Endothelial cell of umbilical vein (primary cell): ENCODE results near the gene DCLK1. TPM values are rescaled to one million over a fixed set of nuclear protein-coding genes. Genes with fewer than 3 reads are reported as not detected.

ENCODE experiments used
- BruUV-seq: library from RNA; stranded (reverse); fragments of 400-500 nt; replicated peaks from 2 replicates; lab custom pipeline; 2021; lab: Mats Ljungman, UMichigan
- CTCF ChIA-PET: fragments of 300-600, 350-600 bp; sonication (Branson Sonifier 250); formaldehyde crosslinking; loops from one replicate; lab custom pipeline; 2021; ENCODE audit warnings: antibody characterized with exemption, inconsistent platforms; lab: Charles Lee
- POLR2A ChIA-PET: fragments of 300-600, 350-600 bp; sonication (Branson Sonifier 250); formaldehyde crosslinking; loops from one replicate; lab custom pipeline; 2021; ENCODE audit warnings: antibody characterized with exemption, inconsistent platforms; lab: Charles Lee
- DNase-seq: peaks from one replicate; pipeline ENCODE4 v3.0.0-alpha.2; 2011; ENCODE audit warnings: low read depth, low spot score
- FAIRE-seq: peaks from 2 replicates; lab custom pipeline; 2011; peaks lifted over from hg19 to GRCh38; lab: Jason Lieb, UNC
- H2AFZ ChIP-seq: 2 replicates; pipeline ENCODE4 v1.6.0; 2012; ENCODE audit warnings: low read depth, low read length, control low read depth, inconsistent platforms
- H3K27ac ChIP-seq: 2 replicates; pipeline ENCODE4 v1.5.1; 2011; ENCODE audit warnings: low read depth, mild to moderate bottlenecking, control low read depth, low read length, moderate library complexity; ENCODE audit not compliant: insufficient read depth
- H3K27me3 ChIP-seq, 2 experiments: 2 replicates each; pipeline versions ENCODE4 v1.6.0 to v1.6.1; 2011; ENCODE audit warnings: low read length in 2 of 2, mixed read lengths in 1 of 2; ENCODE audit not compliant: control insufficient read depth in 2 of 2, insufficient read depth in 2 of 2
- H3K36me3 ChIP-seq, 2 experiments: 2 replicates in 1 of 2; 3 replicates in 1 of 2; pipeline ENCODE4 v1.5.1; 2011; ENCODE audit warnings: low read length in 2 of 2, mild to moderate bottlenecking in 1 of 2, moderate library complexity in 1 of 2; ENCODE audit not compliant: control insufficient read depth in 2 of 2, insufficient read depth in 2 of 2; ENCODE audit errors: extremely low read depth in 1 of 2
- H3K4me1 ChIP-seq: 3 replicates; pipeline ENCODE4 v1.5.1; 2011; ENCODE audit warnings: mild to moderate bottlenecking, low read length; ENCODE audit not compliant: control insufficient read depth, insufficient read depth; ENCODE audit errors: extremely low read depth
- H3K4me2 ChIP-seq: 2 replicates; pipeline ENCODE4 v1.6.1; 2011; ENCODE audit warnings: low read length, control low read depth, mixed read lengths; ENCODE audit not compliant: insufficient read depth
- H3K4me3 ChIP-seq, 3 experiments: fragments of 200-600 bp in 1 of 3; sonication (generic), shearing (Covaris generic) in 1 of 3; replicated peaks in 1 of 3; 2 replicates each; pipeline ENCODE4 v1.5.1; 2011 to 2016; ENCODE audit warnings: control low read depth in 3 of 3, low read length in 3 of 3, mild to moderate bottlenecking in 2 of 3, inconsistent platforms in 1 of 3, low read depth in 1 of 3, moderate library complexity in 1 of 3; ENCODE audit not compliant: insufficient read depth in 1 of 3
- H3K79me2 ChIP-seq: 2 replicates; pipeline ENCODE4 v1.6.0; 2012; ENCODE audit warnings: low read length, inconsistent platforms; ENCODE audit not compliant: control insufficient read depth, insufficient read depth
- H3K9ac ChIP-seq: replicated peaks from 2 replicates; pipeline ENCODE3; 2011; ENCODE audit warnings: low read length, control low read depth; ENCODE audit not compliant: insufficient read depth; ENCODE audit errors: extremely low read depth
- H3K9me1 ChIP-seq: replicated peaks from 3 replicates; pipeline ENCODE4 v1.6.0; 2011; ENCODE audit warnings: mild to moderate bottlenecking, low read length; ENCODE audit not compliant: control insufficient read depth, insufficient read depth; ENCODE audit errors: extremely low read depth
- H3K9me3 ChIP-seq: replicated peaks from 2 replicates; pipeline ENCODE4 v1.5.1; 2012; ENCODE audit warnings: low read length, inconsistent platforms; ENCODE audit not compliant: control insufficient read depth, insufficient read depth
- H4K20me1 ChIP-seq: replicated peaks from 2 replicates; pipeline ENCODE3; 2011; ENCODE audit warnings: mild to moderate bottlenecking, low read length; ENCODE audit not compliant: control insufficient read depth, insufficient read depth; ENCODE audit errors: extremely low read depth
- CTCF ChIP-seq, 2 donors: IDR thresholded peaks; 1 replicate in 1 of 2; 2 replicates in 1 of 2; pipeline ENCODE4 v1.5.1; 2011; ENCODE audit warnings: low read length in 2 of 2, mild to moderate bottlenecking in 2 of 2, moderate library complexity in 2 of 2, control low read depth in 1 of 2, inconsistent platforms in 1 of 2, low read depth in 1 of 2; ENCODE audit not compliant: insufficient read depth in 1 of 2; ENCODE audit errors: extremely low read depth in 1 of 2
- EZH2 ChIP-seq: IDR thresholded peaks from 2 replicates; pipeline ENCODE4 v1.6.1; 2012; ENCODE audit warnings: borderline replicate concordance, low read depth, mild to moderate bottlenecking, moderate library complexity, low read length, inconsistent platforms; ENCODE audit not compliant: severe bottlenecking
- FOS ChIP-seq: IDR thresholded peaks from 2 replicates; pipeline ENCODE4 v1.6.1; 2011; ENCODE audit warnings: mild to moderate bottlenecking, low read length, moderate library complexity, borderline replicate concordance; ENCODE audit not compliant: insufficient read depth
- GATA2 ChIP-seq: IDR thresholded peaks from 2 replicates; pipeline ENCODE4 v1.7.0; 2011; ENCODE audit warnings: low read depth, mild to moderate bottlenecking, moderate library complexity, mixed read lengths, low read length; ENCODE audit not compliant: insufficient read length, insufficient read depth
- JUN ChIP-seq: IDR thresholded peaks from 2 replicates; pipeline ENCODE4 v1.6.1; 2011; ENCODE audit warnings: borderline replicate concordance, low read depth; ENCODE audit not compliant: insufficient read length, insufficient read depth
- MAX ChIP-seq: IDR thresholded peaks from 2 replicates; pipeline ENCODE4 v1.6.1; 2011; ENCODE audit not compliant: insufficient read depth, insufficient read length
- MYC ChIP-seq: IDR thresholded peaks from one replicate; pipeline ENCODE4 v1.6.1; 2011; ENCODE audit warnings: mild to moderate bottlenecking, low read depth, low read length
- POLR2A ChIP-seq: IDR thresholded peaks from 2 replicates; pipeline ENCODE4 v1.6.1; 2012; ENCODE audit warnings: low read depth, mild to moderate bottlenecking, control low read depth, low read length
- POLR2AphosphoS5 ChIP-seq: IDR thresholded peaks from 2 replicates; pipeline ENCODE4 v1.6.1; 2012; ENCODE audit warnings: low read depth, mild to moderate bottlenecking, control low read depth, low read length, moderate library complexity; ENCODE audit not compliant: insufficient read depth
- dilution Hi-C: fragments of 300-500 bp; cut with MboI; formaldehyde crosslinking; loops from one replicate; pipeline ENCODE4 v1.15.0; 2019; ENCODE audit warnings: low sequenced_read_pairs; ENCODE audit not compliant: extremely low pct_ligation_motif_present
- intact Hi-C: fragments of 100-400 bp; cut with micrococcal nuclease; formaldehyde crosslinking; loops from one replicate; pipeline ENCODE4 v1.10.0; 2022
- polyA plus RNA-seq, 4 experiments: library from polyadenylated mRNA; depleted of rRNA in 3 of 4; stranded (reverse) in 3 of 4; unstranded in 1 of 4; fragments of >200 nt; gene quantifications; 2 replicates each; pipeline versions ENCODE4 v1.2.1 to v1.2.3, GENCODE V29; 2011 to 2012; ENCODE audit warnings: missing spikeins in 1 of 4
- total RNA-seq: library from RNA; stranded (reverse); gene quantifications from 2 replicates; pipeline ENCODE4 v1.2.3, GENCODE V29; 2021

The DCLK1 gene
- total and polyA plus RNA-seq, 2 donors (not counting 3 experiments of a cell fraction or from before 2014, with no cell fraction given) = 0.28 to 3.9 TPM

- no peak overlapping the region for H3K4me3 ChIP-seq
- POLR2A ChIA-PET = no interaction called here
- CTCF ChIA-PET = no interaction called here
- no peak overlapping the region for H2AFZ ChIP-seq
- FAIRE-seq = no peak
- TF ChIP-seq POLR2AphosphoS5 = no peak
- TF ChIP-seq CTCF (IDR thresholded peaks at IDR 0.05; ENCODE audit: extremely low read depth in 1 of 2, insufficient read depth in 1 of 2, low read depth in 1 of 2, low read length in 2 of 2) = no peak
- TF ChIP-seq JUN = no peak
- TF ChIP-seq POLR2A = no peak
- no peak for TF ChIP-seq EZH2
- no peak for TF ChIP-seq MYC
- no peak for TF ChIP-seq GATA2
- no peak for TF ChIP-seq FOS
- TF ChIP-seq MAX = no peak
- H3K79me2 ChIP-seq = no peaks in the 10 kb centered on the region
- no TSS peak for BruUV-seq
- no peak overlapping the region for H3K4me2 ChIP-seq
- intact Hi-C loops = no loop called here
- no peak overlapping the region for H3K27ac ChIP-seq
- no peaks in the 10 kb centered on the region for H3K9me1 ChIP-seq
- no peaks in the 10 kb centered on the region for H3K9me3 ChIP-seq
- no peaks in the 10 kb centered on the region for H3K27me3 ChIP-seq
- no peak for DNase-seq
- H4K20me1 ChIP-seq = no peaks in the 10 kb centered on the region
- H3K4me1 ChIP-seq = no peaks in the 10 kb centered on the region
- no peaks in the 10 kb centered on the region for H3K36me3 ChIP-seq
- H3K9ac ChIP-seq = no peak overlapping the region
- dilution Hi-C loops = no loop called here
Observed at GRCh38 chr13:36046672-36047071, 84.5 kb downstream of the DCLK1 start.
